Measurements from ENCODE around the gene TCAF1. TPM values are rescaled to one million over a fixed set of nuclear protein-coding genes. Genes with fewer than 3 reads are reported as not detected.
A peak's percentile ranks its signal among the peaks of the same experiment; 100 is the strongest.

TCAF1 gene
- total RNA-seq, 1 experiment from 2014 or later, result 58.4 TPM

DNA sequence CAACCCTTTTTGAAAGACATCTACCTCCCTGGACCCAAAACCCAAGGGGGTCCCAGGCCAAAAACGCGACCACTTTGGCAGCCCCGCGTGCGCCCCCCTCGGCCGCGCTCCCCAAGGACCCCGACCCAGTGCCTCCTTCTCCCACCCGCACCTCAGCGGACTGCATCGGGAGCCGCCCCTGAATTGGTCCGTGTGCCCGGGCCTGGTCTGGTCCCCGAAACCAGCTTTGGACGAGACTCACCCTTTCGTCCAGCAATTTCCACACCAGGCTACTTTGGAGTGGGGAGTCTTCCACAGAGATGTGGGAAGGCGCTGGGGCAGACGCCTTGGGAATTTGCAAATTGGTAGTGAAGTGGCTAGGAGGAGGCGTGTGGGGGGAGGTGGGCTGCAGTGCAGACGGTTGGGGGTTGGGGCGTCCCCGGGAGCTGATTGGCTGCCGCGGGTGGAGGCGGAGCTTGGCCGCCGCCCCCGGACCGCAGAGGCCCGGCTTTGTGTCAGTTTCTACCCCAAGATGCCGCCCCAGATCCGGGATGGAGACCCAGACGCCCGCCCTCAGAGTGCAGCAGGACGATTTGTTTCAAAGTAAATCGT is 16.9 kb downstream of the TCAF1 start:
- 0 out of 2 replicates have a peak, but pooled peaks have one; percentile 30 for ATAC-seq
- intact Hi-C loops (cut with micrococcal nuclease), result no loop called here
- BruUV-seq (replicated peaks), result no TSS peak

DNA sequence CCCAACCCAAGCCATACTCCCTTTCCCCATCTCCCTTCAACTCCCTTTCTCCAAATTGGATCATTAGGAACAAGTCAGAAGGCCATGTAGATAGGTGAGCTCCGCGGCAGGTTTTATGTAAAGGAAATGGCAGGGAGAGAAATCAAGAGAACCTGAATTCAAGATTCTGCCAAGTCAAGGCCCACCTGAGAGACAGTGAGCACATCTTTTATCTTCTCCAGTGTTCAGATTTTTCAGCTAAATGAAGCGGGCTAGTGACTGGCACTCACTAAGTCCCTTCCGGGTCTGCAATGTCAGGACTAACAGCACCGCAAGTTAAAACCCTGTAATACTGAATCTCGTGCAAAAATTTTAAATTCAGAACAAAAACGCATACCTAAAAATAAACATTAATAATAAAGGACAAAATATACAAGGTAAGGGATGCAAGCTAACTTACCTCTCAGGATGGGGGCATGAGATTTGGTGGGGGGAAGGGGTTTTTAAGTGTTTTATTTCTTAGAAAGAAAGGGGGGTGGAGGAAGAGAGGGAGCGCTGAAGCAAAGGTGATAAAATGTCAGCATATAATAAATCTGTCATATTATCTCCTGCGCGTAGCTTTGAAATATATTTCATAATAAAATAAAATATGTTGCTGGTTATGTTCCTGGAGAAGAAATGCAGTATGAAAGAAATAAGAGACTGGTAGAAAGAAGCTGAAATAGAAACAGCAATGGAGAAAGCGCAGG is 17.6 kb downstream of the TCAF1 start:
- Histone ChIP-seq H3K4me1 (ENCODE audit: control insufficient read depth in 1 of 2, insufficient read depth in 2 of 2, low read length in 2 of 2) (no peaks in the 10 kb centered on the region), H3K27me3 (ENCODE audit: insufficient read depth, low read length) (no peaks in the 10 kb centered on the region), H3K9me3 (ENCODE audit: control insufficient read depth in 1 of 2, insufficient read depth in 1 of 2, low read depth in 1 of 2, low read length in 2 of 2) (no peaks in the 10 kb centered on the region), H2AFZ (ENCODE audit: low read depth, low read length, poor library complexity, severe bottlenecking) (no peak overlapping the region), H3K79me2 (ENCODE audit: insufficient read depth, low read length) (peaks cover 27% of the 10 kb centered on the region), H3K27ac (ENCODE audit: low read depth, low read length) (no peak overlapping the region), H3K36me3 (ENCODE audit: control insufficient read depth in 1 of 2, insufficient read depth in 2 of 2, low read length in 2 of 2) (no peaks in the 10 kb centered on the region), H3K4me3 (replicated peaks in 1 of 2; ENCODE audit: low read depth in 1 of 2, low read length in 2 of 2) (no peak overlapping the region), H3K9me2 (ENCODE audit: insufficient read depth) (no peaks in the 10 kb centered on the region), H4K20me1 (ENCODE audit: insufficient read depth) (no peaks in the 10 kb centered on the region), H3K4me2 (ENCODE audit: low read length) (no peak overlapping the region), H3K9ac (ENCODE audit: low read length) (no peak overlapping the region)
- POLR2A ChIA-PET, result no interaction called here
- DNase-seq (ENCODE audit: low read depth, low spot score) (no peak), ATAC-seq (no peak)
- RAD21 ChIA-PET (ENCODE audit: low non-redundant PET in 1 of 2, low total read pairs in 2 of 2, uncharacterized antibody in 2 of 2, unreplicated experiment in 2 of 2), result no interaction called here
- BruUV-seq (replicated peaks), result no TSS peak
- CTCF ChIA-PET, result no interaction called here
- TF ChIP-seq SP1 (IDR thresholded peaks at IDR 0.05; ENCODE audit: low read depth), result no peak
- no peak for TF ChIP-seq RAD21 (IDR thresholded peaks at IDR 0.05; ENCODE audit: low read depth)
- TF ChIP-seq, protein P1, sequence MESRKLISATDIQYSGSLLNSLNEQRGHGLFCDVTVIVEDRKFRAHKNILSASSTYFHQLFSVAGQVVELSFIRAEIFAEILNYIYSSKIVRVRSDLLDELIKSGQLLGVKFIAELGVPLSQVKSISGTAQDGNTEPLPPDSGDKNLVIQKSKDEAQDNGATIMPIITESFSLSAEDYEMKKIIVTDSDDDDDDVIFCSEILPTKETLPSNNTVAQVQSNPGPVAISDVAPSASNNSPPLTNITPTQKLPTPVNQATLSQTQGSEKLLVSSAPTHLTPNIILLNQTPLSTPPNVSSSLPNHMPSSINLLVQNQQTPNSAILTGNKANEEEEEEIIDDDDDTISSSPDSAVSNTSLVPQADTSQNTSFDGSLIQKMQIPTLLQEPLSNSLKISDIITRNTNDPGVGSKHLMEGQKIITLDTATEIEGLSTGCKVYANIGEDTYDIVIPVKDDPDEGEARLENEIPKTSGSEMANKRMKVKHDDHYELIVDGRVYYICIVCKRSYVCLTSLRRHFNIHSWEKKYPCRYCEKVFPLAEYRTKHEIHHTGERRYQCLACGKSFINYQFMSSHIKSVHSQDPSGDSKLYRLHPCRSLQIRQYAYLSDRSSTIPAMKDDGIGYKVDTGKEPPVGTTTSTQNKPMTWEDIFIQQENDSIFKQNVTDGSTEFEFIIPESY (IDR thresholded peaks at IDR 0.05; ENCODE audit: extremely low read depth, insufficient replicate concordance, low read length), result no peak
- TF ChIP-seq EZH2 (IDR thresholded peaks at IDR 0.05), result no peak
- TF ChIP-seq POLR2A (IDR thresholded peaks at IDR 0.05; ENCODE audit: borderline replicate concordance, extremely low read depth, insufficient read depth, insufficient read length), result no peak
- TF ChIP-seq, protein P2, sequence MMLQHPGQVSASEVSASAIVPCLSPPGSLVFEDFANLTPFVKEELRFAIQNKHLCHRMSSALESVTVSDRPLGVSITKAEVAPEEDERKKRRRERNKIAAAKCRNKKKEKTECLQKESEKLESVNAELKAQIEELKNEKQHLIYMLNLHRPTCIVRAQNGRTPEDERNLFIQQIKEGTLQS (IDR thresholded peaks at IDR 0.05), result no peak
- no peak for TF ChIP-seq CBX3 (IDR thresholded peaks at IDR 0.05; ENCODE audit: low read depth)
- intact Hi-C loops (cut with micrococcal nuclease), result no loop called here

More for the DNA sequence above, 16.9 kb downstream of the TCAF1 start:
- ChIA-PET RAD21 (ENCODE audit: low non-redundant PET in 1 of 2, low total read pairs in 2 of 2, uncharacterized antibody in 2 of 2, unreplicated experiment in 2 of 2) (no interaction called here), POLR2A (interaction anchor here (1.6 kb wide), 1 partner anchor 17 kb away, joined by 5 read pairs; the partner anchor contains the start of gene TCAF1), CTCF (no interaction called here)
- Histone ChIP-seq H3K4me3 (replicated peaks in 1 of 2; ENCODE audit: low read depth in 1 of 2, low read length in 2 of 2) (no peak overlapping the region), H3K4me2 (ENCODE audit: low read length) (no peak overlapping the region), H3K79me2 (ENCODE audit: insufficient read depth, low read length) (peaks cover 31% of the 10 kb centered on the region), H3K9ac (ENCODE audit: low read length) (no peak overlapping the region), H4K20me1 (ENCODE audit: insufficient read depth) (no peaks in the 10 kb centered on the region), H3K27ac (ENCODE audit: low read depth, low read length) (no peak overlapping the region), H3K4me1 (ENCODE audit: control insufficient read depth in 1 of 2, insufficient read depth in 2 of 2, low read length in 2 of 2) (no peaks in the 10 kb centered on the region), H3K27me3 (ENCODE audit: insufficient read depth, low read length) (no peaks in the 10 kb centered on the region), H2AFZ (ENCODE audit: low read depth, low read length, poor library complexity, severe bottlenecking) (no peak overlapping the region), H3K9me2 (ENCODE audit: insufficient read depth) (no peaks in the 10 kb centered on the region), H3K36me3 (ENCODE audit: control insufficient read depth in 1 of 2, insufficient read depth in 2 of 2, low read length in 2 of 2) (no peaks in the 10 kb centered on the region), H3K9me3 (ENCODE audit: control insufficient read depth in 1 of 2, insufficient read depth in 1 of 2, low read depth in 1 of 2, low read length in 2 of 2) (no peaks in the 10 kb centered on the region)
- no peak for TF ChIP-seq CBX3 (IDR thresholded peaks at IDR 0.05; ENCODE audit: low read depth)
- TF ChIP-seq SIN3A (IDR thresholded peaks at IDR 0.05; ENCODE audit: low read depth), result no peak
- TF ChIP-seq ZNF274 (IDR thresholded peaks at IDR 0.05; ENCODE audit: low read depth, low read length), result no peak
- no peak for TF ChIP-seq SP1 (IDR thresholded peaks at IDR 0.05; ENCODE audit: low read depth)
- no peak for TF ChIP-seq SRF (IDR thresholded peaks at IDR 0.05; ENCODE audit: low read depth)
- no peak for TF ChIP-seq ELF1 (IDR thresholded peaks at IDR 0.05; ENCODE audit: borderline replicate concordance, low read depth)
- TF ChIP-seq, protein P2 (IDR thresholded peaks at IDR 0.05), result no peak
- DNase-seq (ENCODE audit: low read depth, low spot score), result no peak
